Midbrain (tissue), 1 donor: ENCODE results near the gene RAB1A.
A peak's percentile ranks its signal among the peaks of the same experiment; 100 is the strongest.

ENCODE experiments used
- DNase-seq: peaks from one replicate; lab custom pipeline; 2025; lab: John Stamatoyannopoulos, UW

RAB1A gene

DNA sequence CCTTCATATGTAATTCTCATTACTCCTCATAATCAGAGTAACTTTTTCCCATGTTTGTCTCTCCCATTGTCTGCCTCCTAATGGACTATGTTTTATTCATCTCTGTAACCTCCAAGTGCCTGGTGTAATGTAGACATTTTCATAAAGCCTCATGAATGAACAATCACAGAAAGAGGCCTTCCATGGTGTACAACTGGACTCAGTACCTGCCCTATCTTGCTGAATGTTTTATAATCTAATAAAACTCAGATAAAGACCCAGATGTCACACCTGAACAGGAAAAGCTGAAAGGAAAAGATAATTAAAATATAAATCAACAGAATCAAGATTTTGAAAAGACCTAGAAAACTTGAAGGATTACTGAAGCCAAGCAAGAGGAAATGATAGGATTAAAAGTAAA, 36.7 kb downstream of the RAB1A start:
- DNase-seq: no peak

DNA sequence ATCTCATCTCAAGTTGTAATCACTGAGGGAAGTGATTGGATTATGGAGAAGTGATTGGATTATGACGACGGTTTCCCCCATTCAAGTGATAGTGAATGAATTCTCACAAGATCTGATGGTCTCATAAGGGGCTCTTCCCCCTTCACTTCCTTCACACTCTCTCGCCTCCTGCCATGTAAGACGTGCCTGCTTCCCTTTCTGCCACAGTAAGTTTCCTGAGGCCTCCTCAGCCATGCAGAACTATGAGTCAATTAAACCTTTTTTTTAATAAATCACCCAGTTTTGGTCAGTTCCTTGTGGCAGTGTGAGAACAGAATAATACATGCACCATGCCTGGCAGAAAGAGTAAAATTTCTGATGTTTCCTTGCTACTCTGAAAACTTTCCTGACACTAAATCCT, 37.1 kb downstream of the RAB1A start:
- DNase-seq: no peak

DNA sequence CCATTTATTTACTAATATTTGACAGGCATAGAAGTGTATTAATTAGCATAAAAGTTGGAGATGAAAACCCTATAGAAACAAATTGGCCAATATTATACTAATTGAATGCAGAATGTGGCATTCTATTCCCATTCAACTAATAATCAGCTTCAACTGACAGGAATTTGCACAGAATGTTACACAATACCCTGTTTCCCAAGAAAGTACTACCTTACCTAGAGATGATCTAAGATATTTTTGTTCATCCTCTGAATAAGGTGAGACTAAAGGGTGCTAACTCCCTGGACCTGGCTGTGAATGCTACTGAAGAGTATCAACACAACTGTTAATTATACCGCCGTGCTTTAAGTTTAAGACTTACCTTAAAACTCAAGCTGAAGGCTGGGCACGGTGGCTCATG, 44.8 kb downstream of the RAB1A start:
- DNase-seq: no peak

DNA sequence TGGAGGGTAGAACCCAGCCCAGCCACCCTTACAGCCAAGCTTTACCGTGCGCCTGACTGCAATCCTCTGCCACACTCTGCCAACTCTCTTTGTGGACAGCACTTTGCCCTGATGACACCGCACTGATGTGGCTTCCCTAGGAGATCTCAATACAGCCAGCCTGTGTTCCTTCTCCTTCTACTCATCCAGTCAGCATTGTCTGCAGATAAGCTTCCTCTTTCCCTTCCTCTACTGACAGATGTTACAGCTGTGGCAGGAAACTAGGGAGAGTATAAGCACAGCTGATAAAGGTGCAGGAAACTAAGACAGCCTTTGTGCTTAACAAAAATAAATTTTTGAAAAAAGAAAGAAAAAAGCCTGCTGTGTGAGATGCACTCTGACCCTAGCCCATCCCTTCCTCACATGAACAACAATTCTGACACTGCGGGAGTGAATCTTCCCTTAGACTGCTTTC, 48.6 kb downstream of the RAB1A start:
- DNase-seq: no peak

DNA sequence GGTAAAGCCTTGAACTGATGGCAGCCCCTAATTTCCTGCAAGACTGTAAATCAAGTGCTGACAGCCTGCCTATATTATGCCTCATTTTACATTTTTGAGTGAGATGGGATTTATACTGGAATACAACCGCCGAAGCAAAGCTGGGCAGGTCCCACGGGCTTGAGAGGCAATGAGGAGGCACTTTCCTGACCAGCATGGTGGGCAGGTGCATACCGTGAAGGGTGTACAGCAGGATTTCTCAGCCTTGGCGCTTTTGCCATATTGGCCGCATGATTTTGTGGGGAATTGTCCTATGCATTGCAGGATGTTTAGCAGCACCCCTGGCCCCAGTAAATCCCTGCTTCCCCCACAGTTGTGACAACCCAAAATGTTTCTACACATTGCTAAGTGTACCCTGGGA, 50.9 kb downstream of the RAB1A start:
- DNase-seq: no peak

DNA sequence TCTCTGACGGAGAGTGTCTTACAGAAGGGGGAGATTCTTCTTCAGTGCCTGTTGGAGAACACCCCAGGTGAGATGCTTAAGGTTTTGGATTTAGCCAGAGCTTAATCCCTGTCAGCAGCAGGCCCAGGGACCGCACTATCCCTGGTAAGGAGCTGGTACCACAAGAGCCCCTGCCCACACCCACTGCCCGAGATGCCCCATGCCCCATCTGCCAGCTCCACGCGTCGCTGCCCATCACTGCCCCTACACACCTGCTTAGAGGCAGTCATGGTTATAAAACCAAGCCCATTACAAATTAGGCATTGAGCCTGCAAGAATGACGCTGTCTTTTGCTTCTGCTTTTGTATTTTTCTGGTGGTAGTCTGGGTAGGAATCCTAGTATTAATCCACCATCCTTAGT, 52.0 kb downstream of the RAB1A start:
- no peak for DNase-seq

DNA sequence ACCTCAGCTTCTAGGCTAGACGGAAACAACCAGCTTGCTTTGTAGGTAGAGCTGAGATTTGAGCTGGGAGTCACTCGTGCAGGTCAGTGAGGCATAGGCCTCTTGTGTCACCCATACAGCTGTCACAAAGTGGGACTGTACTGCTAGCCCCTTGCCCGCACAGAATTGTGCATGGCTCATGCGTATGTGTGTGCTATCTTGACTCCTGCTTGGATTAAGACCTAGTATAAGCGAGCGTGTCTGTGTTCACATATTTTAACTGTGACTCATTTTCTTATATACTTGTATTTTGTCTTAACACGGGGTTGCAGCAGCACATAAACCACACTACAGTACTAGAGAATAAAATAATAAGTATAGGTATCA, 53.6 kb downstream of the RAB1A start:
- no peak for DNase-seq

DNA sequence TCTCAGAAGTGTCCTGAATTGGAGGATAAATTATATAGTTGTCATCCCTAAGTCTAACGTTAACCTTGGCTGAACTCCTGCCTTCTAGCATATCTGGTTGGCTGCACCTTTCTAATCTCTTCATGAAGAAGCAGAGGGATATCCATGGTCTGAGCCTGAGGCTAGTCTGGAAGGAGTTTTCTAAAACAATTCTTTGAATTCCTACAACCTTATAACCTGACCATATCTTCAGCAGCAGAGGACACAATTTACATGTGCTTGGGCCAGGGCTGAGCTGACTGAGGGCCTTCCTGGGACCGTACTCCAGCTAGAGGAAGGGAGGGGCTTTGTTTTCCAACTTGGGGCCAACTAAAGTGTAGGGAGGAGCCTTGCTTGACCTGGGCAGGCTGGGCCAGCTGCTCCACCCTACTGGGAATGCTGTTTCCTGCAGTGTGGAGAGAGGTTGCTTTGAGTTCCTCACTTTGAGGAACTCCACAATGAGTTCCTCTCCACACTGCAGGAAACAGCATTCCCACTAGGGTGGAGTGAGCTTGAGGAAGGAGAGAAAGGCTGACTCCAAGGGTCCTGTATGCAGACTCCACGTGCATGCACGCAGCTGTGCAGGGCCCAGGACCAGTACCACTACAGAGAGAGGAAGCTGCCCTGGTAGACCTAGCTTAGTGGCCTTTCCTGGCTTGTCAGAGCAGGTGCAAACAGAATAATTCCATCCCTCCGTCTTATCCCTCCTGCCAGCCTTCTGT, 54.1 kb downstream of the RAB1A start:
- no peak for DNase-seq

DNA sequence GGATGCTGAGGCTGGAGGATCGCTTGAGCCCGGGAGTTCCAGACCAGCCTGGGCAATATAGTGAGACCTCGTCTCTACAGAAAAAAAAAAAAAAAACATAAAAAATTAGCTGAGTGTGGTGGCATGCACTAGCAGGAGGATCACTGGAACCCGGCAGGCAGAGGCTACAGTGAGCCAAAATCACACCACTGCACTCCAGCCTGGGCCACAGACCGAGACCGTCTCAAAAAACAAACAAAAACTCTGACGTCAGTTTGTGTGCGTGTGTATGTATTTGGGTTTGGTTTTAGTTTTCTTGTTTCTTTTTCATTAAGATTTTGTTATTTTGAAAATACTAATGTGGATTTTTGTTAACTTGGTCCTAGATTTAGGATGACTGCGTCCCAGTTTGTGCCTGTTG, 54.7 kb downstream of the RAB1A start:
- DNase-seq: no peak

DNA sequence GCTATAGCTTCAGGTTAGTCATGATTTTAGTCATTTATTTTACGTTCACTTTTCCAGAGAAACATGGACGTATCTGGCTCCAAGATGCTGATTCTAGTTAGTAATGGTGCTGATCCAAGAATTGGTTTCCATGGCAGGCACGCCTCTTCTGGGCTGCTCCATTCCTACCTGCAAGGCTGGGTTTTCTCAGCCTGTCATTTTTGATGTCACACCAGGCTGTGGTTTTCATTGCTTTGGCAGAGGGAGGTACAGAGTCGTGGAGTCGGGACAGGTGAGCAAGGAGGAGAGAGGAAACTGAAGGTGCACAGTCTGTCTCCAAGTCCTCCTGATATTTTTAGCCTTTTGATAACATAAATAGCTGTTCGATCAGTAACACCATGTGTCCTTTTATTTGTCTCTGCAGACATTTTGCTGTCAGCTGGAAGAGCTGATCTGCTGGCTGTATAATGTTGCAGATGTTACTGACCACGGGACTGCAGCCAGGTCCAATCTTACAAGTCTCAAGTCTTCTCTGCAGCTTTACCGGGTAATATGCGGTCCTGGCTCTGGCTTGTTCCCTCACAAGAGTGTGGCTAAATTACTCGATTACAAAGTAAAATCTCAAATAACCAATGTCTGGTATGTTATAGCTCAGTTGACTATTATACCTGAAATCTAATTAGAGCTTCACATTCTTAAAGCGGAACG, 55.9 kb downstream of the RAB1A start:
- no peak for DNase-seq

DNA sequence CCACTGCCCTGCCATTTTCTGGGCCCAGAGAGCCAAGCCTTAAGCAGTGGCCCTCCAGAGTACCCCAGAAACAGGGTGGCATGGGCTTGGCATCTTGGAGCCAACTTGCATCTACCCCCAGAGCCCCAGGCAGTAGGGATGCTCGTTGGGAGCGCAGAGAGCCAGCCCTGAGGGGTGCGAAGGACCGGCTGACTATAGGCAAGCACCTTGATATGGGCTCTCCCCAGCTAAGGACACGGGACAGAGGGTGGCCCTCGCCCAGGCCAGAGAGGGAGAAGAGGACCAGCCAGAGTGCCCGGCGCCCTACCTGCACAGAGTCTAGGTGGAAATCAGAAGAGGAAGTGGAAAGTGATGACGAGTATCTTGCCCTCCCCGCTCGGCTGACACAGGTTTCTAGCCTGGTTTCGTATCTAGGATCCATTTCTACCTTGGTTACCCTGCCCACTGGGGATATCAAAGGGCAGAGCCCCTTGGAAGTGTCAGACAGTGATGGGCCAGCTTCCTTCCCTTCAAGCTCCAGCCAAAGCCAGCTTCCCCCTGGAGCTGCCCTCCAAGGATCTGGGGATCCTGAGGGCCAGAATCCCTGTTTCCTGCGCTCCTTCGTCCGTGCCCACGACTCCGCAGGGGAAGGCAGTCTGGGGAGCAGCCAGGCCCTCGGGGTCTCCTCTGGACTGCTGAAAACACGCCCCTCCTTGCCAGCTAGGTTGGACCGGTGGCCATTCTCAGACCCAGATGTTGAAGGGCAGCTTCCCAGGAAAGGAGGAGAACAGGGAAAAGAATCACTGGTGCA, 57.5 kb downstream of the RAB1A start:
- DNase-seq: no peak

DNA sequence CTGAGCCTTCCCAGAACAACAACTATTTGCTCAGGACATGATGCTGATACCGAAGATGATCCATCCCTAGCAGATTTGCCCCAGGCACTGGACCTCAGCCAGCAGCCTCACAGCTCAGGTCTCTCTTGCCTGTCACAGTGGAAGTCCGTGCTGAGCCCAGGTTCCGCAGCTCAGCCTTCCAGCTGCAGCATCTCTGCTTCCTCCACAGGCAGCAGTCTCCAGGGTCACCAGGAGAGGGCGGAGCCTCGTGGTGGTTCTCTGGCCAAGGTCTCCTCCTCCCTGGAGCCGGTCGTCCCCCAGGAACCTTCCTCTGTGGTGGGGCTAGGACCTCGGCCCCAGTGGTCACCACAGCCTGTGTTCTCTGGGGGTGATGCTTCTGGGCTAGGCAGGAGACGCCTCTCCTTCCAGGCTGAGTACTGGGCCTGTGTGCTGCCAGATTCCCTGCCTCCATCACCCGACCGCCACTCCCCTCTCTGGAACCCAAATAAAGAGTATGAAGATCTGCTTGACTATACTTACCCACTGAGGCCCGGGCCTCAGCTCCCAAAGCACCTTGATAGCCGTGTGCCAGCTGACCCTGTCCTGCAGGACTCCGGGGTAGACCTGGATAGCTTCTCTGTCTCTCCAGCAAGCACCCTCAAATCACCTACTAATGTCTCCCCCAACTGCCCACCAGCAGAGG, 58.3 kb downstream of the RAB1A start:
- no peak for DNase-seq

DNA sequence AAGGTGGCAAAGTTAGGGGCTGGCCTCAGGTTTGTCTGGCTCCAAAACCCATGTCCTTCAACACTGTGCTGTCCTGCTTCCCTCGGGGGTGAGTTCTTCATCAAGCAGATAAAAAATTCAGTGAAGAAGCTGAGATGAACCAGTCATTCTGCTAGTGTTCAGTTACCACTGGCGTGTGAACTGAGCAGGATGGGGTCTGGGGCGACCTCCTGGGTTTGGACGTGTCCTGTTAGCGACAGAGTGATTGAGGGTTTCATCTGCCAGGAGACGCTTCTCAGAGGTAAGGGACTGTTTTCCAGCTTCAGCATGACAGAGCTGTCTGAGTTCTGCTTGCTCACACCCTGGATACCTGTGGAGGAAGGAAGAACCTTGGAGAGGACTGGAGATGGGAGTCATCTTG, 59.0 kb downstream of the RAB1A start:
- no peak for DNase-seq

DNA sequence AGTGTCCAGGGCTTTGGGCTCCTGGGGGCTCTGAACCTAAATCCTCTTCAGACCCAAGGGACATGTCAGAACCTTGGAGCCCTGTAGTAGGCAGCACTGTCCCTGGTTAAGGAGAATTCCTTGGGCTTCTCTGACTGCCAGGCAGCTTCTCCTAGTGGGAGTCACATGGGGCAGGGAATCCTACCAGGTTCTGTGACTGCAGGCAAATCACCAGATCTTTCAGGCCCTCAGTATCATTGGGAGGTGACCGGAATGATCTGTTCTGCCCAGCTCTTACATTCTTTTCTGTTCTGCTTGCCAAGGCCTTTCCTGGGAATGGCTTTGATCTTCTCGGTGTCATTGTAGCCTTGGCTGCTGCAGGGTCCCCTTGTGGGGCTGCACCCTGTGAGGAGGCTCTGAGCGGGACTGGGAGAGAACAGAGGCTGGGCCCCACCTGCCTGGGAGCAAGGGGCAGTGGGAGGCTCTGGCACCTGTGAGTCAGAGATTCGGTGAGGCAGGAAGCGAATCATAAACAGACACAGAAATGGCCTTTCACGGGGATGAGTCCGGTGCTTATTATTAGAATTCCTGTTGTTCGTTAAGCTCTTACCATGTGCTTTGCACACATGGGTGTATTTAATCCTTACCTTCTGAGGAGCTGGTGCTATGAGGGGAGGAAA, 59.6 kb downstream of the RAB1A start:
- no peak for DNase-seq

DNA sequence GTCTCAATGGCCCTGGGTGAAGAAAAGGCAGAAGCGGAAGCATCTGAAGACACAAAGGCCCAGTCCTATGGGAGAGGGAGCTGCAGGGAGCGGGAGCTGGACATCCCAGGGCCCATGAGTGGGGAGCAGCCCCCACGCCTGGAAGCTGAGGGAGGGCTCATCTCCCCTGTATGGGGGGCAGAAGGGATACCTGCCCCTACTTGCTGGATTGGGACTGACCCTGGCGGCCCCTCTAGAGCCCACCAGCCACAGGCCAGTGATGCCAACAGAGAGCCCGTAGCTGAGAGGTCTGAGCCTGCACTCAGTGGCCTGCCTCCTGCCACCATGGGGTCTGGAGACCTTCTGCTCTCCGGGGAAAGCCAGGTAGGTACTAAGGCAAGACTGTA, 60.5 kb downstream of the RAB1A start:
- no peak for DNase-seq

DNA sequence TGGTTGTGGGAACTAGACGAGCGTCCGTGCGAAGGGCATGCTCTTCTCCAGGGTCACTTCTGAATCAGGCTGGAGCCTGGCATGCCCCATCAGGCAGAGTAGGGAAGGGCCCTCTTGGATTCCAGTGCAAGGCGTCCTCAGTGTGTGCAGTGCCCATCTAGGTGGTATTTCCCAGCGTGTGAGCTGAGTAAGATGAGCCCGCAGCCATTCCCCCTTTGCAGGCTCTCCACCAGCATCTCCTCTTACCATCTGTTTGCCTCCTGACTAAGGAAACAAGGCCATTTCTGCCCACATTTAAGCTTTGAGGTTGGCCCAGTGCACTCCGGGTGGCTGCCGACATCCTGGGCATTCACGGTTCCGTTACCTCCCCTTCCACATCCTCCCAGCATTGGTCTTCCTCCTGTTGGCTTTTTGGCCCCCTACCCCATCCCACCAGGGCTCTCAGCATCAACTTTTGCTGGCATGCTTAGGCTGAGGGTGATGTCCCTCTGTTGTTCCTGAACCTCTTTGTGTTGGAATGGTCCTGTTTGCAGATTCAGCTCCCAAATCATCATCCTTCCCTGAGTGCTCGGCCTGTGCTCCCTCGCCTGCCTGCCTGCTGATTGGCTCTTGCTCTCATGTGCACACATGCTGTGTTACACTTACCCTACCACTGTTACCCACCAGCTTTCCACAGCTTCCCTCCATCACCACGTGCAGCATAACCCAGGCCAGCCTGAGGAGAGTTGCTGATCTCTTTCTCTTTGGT, 61.9 kb downstream of the RAB1A start:
- no peak for DNase-seq

DNA sequence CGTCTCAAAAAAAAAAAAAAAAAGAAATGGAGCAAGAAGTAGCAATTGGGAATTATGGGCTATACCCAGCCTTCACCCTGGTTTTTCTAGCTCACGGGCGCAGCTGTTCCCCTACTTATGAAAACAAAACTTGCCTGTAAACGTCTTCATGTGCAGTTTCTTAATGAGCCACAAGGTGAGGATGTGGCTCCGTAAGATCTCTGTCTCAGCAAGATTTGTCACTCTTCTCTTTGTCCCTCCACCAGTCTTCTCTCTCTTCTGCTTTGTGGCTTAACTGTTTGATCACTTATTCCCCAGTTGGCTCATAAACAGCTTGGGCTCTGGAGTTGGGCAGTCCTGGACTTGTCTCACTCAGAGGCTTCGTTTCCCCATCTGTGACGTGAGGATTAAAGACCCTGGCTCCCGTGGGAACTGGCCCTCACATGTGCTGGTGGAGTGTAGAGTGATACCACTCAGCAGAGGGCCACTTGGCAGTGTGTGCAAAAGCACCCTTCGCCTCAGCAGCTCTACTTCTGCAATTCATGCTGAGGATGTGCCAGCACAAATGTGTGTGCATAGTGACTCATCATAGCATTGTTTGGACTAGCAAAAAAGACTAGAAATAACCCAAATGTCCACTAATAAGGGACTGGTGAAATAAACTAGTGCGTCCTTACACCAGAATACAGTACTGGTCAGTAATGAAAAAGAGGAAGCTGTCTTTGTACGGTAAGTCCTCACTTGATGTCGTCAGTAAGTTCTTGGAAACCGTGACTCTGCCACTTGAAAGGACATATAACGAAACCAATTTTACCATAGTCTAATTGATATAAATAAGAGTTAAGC, 65.0 kb downstream of the RAB1A start:
- DNase-seq: peak; percentile 79

DNA sequence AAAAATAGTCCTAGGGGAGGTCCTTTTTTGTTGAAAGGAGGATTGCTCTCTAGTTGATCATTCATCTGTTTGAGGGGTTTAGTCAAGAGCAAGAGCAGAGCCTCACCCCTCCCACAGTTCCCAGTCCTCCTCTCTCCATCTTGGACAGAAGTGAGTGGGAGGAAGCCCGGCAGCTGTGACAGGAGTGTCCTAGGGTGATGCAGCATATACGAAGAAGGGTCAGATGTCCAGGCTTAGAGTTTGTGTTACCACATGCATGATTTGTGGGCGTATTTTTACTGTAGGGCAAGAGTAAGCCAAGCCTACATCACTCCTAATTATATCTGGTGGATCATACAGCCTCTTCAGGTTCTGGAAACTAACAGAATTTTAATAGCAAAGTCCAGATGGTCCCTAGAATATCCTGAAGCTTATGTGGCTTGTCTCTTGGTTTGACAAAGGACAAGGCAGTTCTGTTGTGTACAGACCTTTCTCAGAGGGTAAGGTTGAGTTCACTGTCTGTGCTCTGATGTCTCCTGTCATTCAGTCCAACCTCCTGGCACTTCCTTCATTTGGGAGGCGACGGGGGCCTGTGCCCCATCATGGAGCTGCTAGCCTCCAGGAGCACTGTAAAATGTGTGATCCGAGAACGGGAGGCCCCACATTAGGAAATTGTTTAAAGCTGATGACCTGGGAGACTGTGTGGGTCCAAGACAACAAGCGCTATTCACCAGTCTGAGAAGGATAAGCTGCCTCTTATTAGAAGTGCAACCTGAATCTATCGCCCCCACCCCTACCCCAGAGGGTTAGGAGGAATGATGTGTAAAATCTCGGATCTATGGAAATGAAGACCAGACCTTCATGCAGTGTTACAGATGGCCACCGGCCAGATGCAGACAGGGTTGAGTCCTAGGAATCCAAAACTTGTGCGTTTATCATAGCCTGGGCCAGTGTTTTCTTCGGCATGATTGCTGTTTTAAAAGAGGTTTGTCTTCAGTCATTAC, 66.8 kb downstream of the RAB1A start:
- no peak for DNase-seq

DNA sequence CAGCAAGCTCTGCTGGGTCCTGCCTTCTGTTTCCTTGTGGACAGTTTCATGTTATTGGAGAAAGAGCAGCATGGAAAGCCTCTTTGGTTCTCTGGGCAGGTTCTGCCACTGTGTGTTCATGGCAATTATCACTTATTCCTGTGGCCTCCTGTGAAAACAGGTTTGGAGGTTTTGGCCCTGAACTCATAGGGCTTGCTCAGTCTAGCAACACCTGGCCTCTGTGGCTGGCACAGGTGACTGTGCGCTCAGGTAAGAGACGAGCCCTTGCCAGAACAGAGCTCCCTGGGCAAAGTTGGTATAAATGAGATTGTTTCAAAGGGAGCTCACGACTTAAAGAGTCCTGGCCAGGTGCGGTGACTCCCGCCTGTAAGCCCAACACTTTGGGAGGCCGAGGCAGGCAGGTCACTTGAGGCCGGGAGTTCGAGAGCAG, 68.0 kb downstream of the RAB1A start:
- DNase-seq: no peak
